Fibroblast of pulmonary artery (primary cell): ENCODE data around the gene MTO1.

ENCODE experiments used
- DNase-seq: peaks from one replicate; pipeline ENCODE4 v3.0.0-alpha.2; 2010; ENCODE audit warnings: low read depth
- H3K4me3 ChIP-seq: replicated peaks from 2 replicates; pipeline ENCODE4 v1.5.1; 2011; ENCODE audit warnings: low read depth, mild to moderate bottlenecking, control low read depth, low read length, moderate library complexity
- CTCF ChIP-seq: IDR thresholded peaks from 2 replicates; pipeline ENCODE4 v1.5.1; 2011; ENCODE audit warnings: mild to moderate bottlenecking, control low read depth, low read length, inconsistent platforms; ENCODE audit errors: missing control alignments

MTO1 gene

DNA sequence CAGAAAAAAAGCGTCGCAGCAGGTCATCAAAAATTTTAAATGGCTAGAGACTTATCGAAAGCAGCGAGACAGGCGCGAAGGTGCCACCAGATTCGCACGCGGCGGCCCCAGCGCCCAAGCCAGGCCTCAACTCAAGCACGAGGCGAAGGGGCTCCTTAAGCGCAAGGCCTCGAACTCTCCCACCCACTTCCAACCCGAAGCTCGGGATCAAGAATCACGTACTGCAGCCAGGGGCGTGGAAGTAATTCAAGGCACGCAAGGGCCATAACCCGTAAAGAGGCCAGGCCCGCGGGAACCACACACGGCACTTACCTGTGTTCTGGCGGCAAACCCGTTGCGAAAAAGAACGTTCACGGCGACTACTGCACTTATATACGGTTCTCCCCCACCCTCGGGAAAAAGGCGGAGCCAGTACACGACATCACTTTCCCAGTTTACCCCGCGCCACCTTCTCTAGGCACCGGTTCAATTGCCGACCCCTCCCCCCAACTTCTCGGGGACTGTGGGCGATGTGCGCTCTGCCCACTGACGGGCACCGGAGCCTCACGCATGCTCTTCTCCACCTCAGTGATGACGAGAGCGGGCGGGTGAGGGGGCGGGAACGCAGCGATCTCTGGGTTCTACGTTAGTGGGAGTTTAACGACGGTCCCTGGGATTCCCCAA, 59.3 kb downstream of the MTO1 start, which contains the start of gene EEF1A1:
TSS of gene EEF1A1 (minus strand) at position 345 of the 663 bp plus-strand sequence. CDS start 1,006 bp downstream, outside the sequence.
- DNase-seq, result peak; percentile 100
- H3K4me3 ChIP-seq, result peak within 1 kb of the TSS; percentile 99
- no peak for TF ChIP-seq CTCF

- peak; percentile 83 for DNase-seq
- TF ChIP-seq CTCF, result no peak
- H3K4me3 ChIP-seq, result peak overlapping the region; percentile 99
Observed at GRCh38 chr6:73521351-73521985, 59.9 kb downstream of the MTO1 start.

DNA sequence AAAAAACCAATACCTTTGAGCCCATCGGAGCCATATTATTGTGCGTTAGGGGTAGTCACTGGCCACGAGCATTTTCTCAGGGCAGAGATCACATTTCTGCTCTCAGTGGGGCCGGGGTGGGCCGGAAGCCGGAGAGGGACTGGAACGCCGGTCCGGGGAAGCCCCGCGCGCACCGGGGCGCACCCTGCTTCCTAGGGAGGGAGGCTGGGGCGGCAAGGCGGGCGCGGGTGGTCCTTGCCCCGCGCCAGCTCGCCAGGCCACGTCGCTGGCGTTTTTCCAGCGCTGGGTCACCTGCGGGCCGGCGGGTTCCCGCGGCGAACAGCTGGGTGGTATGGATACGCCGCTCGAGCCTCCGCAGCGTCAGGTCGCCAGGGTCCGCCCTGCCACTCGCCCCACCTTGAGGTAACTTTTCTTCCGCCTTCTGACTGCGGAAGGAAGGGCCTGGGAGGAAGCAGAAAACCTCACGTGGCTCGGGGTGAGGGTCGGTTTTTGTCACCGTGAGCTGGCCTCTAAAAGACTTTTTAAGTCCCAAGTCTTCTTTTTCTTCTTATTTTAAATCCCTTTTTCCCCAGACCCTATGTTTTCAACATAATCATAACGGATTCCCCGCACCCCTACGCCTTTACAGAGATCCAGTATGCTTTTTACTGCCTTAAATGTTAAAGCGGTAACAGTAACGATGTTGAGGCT, 62.0 kb downstream of the MTO1 start:
- H3K4me3 ChIP-seq, result peak overlapping the region; percentile 54
- peak; percentile 17 for DNase-seq
- no peak for TF ChIP-seq CTCF

GRCh38 chr6:73525546-73526330, 64.2 kb downstream of the MTO1 start:
- no peak for DNase-seq
- H3K4me3 ChIP-seq, result no peak overlapping the region
- no peak for TF ChIP-seq CTCF

DNA sequence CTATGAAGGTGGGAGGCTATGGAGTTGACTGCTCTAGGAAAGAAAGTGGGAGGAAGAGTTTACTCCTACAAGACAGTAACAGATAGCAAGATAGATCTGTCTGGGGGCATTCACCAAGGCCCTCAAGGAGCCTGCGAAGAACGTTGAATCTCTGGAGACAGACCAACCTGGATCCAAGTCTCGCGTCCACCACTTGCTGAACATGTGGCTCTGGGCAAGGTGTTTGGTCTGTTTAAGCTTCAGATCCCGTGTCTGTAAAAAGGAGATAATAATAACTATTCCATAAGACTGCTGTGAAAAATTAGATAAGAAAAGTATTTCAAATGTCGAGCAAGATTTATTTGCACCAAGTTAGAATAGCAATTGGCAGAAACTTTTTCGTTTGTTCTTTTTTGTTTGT, 67.4 kb downstream of the MTO1 start:
- TF ChIP-seq CTCF, result no peak
- no peak for DNase-seq
- H3K4me3 ChIP-seq, result no peak overlapping the region

GRCh38 chr6:73532293-73532692, 70.8 kb downstream of the MTO1 start:
- no peak overlapping the region for H3K4me3 ChIP-seq
- DNase-seq, result no peak
- TF ChIP-seq CTCF, result no peak
